DMS79 (cell line): ENCODE results near the gene NIPBL.
"Not testable (repeated sequence)": the region's sequence is repeated elsewhere in the genome, so short reads cannot be mapped to it uniquely, and the experiment has no call there.

ENCODE experiments used
- DNase-seq: peaks from one replicate; lab custom pipeline; 2025; lab: John Stamatoyannopoulos, UW

Gene NIPBL

DNA sequence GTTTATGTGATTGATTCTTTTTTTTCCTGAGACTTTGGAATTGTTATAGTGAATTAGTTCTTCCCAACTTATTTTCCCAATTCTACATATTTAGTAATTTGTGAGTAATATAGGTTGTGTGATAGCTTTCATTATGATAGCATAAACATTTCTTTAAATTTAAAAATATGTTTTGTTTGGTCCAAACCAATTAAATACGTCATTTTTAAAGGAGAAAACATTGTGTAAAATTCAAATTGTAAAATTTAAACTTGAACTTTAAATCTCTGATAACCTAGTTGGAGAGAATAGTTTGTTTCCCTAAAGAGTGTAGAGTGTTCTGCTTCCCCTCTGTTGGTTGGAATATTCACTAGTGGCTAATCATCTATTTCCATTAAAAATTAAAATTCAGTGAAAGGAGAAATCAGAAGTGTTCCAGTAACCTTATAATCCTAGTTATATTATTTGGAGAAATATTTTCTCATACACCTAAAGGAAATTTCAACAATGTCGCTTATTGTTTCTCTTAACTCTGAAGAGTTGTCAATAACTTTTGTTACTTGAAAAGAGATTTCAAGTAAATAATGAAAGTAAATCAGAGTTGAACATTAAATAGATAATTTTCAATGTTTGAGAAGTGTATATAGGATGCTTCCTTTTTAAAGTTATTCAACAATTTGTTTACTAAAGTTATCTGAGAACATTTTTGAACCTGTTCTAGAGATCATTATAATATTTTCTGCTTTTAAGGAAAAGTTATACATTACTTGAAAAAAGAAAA is 2.9 kb downstream of the NIPBL start:
- DNase-seq = no peak

GRCh38 chr5:36880761-36881160 is 4.2 kb downstream of the NIPBL start:
- no peak for DNase-seq

GRCh38 chr5:36881304-36881703 is 4.7 kb downstream of the NIPBL start:
- no peak for DNase-seq

GRCh38 chr5:36881807-36882206 is 5.2 kb downstream of the NIPBL start:
- no peak for DNase-seq

GRCh38 chr5:36882250-36882649 is 5.7 kb downstream of the NIPBL start:
- DNase-seq = no peak

DNA sequence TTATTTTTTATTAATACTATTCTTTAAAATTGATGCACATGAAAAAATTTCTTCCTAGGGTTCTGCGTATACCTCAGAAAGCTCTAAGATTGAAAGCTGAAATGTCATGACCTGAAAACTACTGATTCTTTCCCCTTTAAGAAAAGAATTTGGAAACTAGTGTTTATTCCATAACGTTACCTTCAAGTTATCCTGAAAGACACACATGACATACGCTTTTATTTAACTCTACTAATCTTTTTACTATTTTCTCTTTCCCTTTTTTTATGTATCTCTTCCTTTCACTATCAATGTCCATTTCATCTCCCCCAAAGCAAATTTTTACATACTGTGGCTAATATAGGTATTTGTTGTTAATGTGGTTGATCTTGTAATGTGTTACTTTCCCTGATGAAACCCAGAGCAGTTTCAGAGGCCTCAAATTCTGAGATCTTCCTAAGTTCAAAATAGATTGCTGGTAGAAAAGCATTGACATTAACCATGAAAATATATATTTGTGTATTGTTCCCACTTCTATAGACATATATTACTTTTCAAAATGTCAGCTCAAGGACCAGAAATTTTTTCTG is 7.4 kb downstream of the NIPBL start:
- no peak for DNase-seq

GRCh38 chr5:36885149-36885548 is 8.6 kb downstream of the NIPBL start:
- DNase-seq = no peak

DNA sequence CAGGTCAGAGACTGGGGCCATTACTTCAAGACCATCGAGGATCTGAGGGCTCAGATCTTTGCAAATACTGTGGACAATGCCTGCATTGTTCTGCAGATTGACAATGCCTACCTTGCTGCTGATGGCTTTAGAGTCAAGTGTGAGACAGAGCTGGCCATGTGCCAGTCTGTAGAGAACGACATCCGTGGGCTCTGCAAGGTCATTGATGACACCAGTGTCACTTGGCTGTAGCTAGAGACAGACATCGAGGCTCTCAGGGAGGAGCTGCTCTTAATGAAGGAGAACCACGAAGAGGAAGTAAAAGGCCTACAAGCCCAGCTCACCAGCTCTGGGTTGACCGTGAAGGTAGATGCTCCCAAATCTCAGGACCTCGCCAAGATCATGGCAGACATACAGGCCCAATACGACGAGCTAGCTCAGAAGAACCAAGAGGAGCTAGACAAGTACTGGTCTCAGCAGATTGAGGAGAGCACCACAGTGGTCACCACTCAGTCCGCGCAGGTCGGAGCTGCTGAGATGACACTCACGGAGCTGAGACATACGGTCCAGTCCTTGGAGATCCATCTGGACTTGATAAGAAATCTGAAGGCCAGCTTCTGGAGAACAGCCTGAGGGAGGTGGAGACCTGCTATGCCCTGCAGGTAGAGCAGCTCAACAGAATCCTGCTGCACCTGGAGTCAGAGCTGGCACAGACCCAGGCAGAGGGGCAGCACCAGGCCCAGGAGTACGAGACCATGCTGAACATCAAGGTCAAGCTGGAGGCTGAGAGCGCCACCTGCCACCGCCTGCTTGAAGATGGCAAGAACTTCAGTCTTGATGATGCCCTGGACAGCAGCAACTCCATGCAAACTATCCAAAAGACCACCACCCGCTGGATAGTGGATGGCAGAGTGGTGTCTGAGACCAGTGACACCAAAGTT is 9.3 kb downstream of the NIPBL start:
- no peak for DNase-seq

DNA sequence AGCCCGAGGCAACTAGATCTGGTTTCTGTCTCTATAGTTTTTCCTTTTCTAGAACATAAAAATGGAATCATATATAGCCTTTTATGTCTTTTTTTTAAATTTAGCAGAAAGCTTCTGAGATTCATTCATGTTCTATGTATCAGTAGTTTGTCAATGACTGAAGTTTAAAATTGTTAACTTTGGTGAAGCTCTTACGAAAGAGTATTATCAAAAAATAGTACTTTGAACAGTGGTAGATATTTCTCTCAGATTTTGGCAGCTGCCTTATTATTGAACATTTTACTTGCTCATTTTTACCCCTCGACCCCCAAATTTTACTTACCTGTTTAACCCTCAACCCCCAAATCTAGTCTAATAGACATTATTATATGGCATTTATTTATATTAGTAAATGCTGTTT is 10.2 kb downstream of the NIPBL start:
- no peak for DNase-seq

- DNase-seq = no peak
These were observed 11.0 kb downstream of the NIPBL start for GRCh38 chr5:36887532-36887931.

GRCh38 chr5:36888303-36888702 is 11.7 kb downstream of the NIPBL start:
- DNase-seq = no peak

DNA sequence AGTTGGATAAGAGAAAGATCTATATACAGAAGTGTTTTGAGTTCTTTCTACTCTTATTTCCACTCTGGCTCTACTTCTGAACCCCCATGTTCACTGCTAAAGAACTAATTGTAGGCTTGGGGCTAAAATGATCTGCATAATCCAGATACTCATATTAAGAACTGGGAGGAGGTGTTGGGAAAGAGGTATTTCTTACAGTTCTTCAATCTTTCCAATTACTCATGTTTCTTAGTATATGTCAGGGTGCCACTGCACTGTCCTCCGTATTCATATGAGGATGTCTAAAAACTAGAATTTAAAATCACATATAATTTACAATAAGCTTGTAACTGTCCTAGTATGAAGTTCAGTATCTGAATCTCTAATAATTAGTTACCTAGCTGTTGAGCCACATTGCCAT is 12.7 kb downstream of the NIPBL start:
- DNase-seq = no peak

DNA sequence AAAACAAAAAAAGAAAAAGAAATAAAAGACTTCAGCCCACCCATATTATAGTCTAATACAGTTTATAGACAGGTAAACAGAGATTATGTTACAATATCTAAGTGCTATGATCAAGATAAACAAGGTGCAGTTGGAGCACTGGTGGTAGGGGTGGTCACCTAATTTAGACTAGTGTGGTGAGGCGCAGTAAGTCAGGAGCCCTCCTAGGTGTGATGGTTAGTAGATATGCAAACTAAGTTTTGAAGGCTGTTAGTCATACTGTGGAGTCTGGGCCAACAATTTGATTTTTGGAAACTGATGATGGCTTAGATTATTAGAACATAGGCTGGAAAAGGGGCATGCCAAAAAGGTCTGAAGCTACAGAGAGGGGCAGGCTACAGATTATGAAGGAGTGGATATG is 14.7 kb downstream of the NIPBL start:
- DNase-seq = no peak

DNA sequence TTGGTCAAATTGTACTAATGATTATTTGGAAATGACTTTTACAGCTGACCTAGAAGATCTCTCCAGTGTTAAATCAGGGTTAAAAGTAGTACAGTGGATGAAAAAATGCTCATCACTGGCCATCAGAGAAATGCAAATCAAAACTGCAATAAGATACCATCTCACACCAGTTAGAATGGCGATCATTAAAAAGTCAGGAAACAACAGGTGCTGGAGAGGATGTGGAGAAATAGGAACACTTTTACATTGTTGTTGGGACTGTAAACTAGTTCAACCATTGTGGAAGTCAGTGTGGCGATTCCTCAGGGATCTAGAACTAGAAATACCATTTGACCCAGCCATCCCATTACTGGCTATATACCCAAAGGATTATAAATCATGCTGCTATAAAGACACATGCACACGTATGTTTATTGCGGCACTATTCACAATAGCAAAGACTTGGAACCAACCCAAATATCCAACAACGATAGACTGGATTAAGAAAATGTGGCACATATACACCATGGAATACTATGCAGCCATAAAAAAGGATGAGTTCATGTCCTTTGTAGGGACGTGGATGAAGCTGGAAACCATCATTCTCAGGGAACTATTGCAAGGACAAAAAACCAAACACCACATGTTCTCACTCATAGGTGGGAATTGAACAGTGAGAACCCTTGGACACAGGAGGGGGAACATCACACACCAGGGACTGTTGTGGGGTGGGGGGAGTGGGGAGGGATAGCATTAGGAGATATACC is 15.7 kb downstream of the NIPBL start:
- not testable (repeated sequence) for DNase-seq

DNA sequence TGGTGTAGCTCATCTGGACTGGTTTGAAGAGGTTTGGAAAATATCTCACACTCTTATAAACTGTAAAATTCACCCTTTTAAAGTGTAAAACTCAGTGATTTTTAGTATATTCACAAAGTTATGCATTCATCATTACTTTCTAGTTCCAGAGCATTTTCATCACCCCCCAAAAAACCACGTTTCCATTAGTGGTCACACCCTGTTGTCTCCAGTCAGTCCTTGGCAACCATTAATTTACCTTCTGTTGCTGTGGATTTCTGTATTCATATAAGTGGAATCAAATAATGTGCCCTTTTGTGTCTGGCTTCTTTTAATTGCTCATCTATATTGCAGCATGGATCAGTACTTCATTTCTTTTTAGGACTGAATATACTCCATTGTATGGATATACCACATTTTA is 18.4 kb downstream of the NIPBL start:
- DNase-seq = no peak

GRCh38 chr5:36896476-36896875 is 19.9 kb downstream of the NIPBL start:
- no peak for DNase-seq

GRCh38 chr5:36897616-36898015 is 21.0 kb downstream of the NIPBL start:
- DNase-seq = no peak

DNA sequence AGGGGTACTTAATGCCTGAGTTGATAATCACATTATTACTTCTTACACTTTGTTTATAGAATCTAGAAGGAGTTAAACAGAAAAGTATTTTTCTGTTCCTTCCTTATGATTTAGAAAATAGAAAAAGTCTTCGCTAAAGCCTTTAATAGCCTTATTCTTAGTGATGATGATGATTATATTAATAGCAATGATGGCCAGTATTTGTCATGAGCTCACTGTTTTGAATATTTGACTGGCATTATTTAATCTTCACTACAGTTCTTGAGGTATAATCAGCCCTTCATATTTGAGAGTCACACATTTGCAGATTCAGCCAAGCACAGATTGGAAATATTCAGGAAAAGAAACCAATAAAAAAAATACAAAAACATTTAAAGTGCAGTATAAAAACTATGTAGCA is 23.3 kb downstream of the NIPBL start:
- DNase-seq = no peak

DNA sequence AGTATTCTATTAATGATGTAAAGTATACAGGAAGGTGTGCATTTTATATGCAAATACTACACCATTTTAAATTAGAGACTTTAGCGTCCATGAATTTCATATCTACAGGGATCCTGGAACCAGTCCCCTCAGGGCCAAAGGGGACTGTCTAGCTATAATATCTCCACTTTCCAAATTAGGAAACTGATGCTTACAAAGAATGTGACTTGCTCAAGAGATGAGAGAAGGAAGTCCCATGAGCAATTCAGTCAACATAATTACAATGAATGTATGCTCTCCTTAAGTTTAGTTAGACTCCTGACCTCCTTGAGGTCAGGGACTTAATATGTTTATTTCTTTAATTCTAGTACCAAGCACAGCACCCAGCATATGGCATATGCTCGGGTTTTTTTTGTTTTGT is 23.7 kb downstream of the NIPBL start:
- DNase-seq = no peak

- not testable (repeated sequence) for DNase-seq
These were observed 24.5 kb downstream of the NIPBL start for GRCh38 chr5:36901077-36901476.

- no peak for DNase-seq
These were observed 25.3 kb downstream of the NIPBL start for GRCh38 chr5:36901856-36902255.

GRCh38 chr5:36902353-36902752 is 25.8 kb downstream of the NIPBL start:
- no peak for DNase-seq
